Fibroblast of lung (primary cell): ENCODE data around the gene FRMD4A. TPM values are rescaled to one million over a fixed set of nuclear protein-coding genes. Genes with fewer than 3 reads are reported as not detected.
A peak's percentile ranks its signal among the peaks of the same experiment; 100 is the strongest.

Experiments
- DNase-seq, 2 donors: peaks; one replicate each; pipeline versions ENCODE4 v3.0.0 to v3.0.0-alpha.2; 2010; ENCODE audit warnings: low read depth in 2 of 2
- H2AFZ ChIP-seq: 2 replicates; pipeline ENCODE4 v1.5.1; 2012; ENCODE audit warnings: low read length, control low read depth, inconsistent platforms
- H3K27ac ChIP-seq: 2 replicates; pipeline ENCODE4 v1.5.1; 2011; ENCODE audit warnings: low read length, control low read depth; ENCODE audit not compliant: insufficient read depth
- H3K27me3 ChIP-seq: 2 replicates; pipeline ENCODE4 v1.5.1; 2011; ENCODE audit warnings: mild to moderate bottlenecking, low read length; ENCODE audit not compliant: control insufficient read depth, insufficient read depth
- H3K36me3 ChIP-seq: 2 replicates; pipeline ENCODE4 v1.5.1; 2011; ENCODE audit warnings: low read length; ENCODE audit not compliant: control insufficient read depth, insufficient read depth
- H3K4me1 ChIP-seq: 2 replicates; pipeline ENCODE4 v1.5.1; 2011; ENCODE audit warnings: low read length; ENCODE audit not compliant: control insufficient read depth, insufficient read depth; ENCODE audit errors: extremely low read depth
- H3K4me2 ChIP-seq: 2 replicates; pipeline ENCODE4 v1.5.1; 2011; ENCODE audit warnings: low read length, control low read depth; ENCODE audit not compliant: insufficient read depth; ENCODE audit errors: extremely low read depth
- H3K4me3 ChIP-seq, 4 experiments: fragments of 200-600 bp in 1 of 4; sonication (generic) in 1 of 4; replicated peaks in 1 of 4; 2 replicates each; pipeline ENCODE4 v1.5.1; 2011 to 2016; ENCODE audit warnings: low read length in 4 of 4, low read depth in 3 of 4, mild to moderate bottlenecking in 3 of 4, control low read depth in 2 of 4, inconsistent platforms in 1 of 4, mixed read lengths in 1 of 4; ENCODE audit not compliant: insufficient read depth in 1 of 4; ENCODE audit errors: control extremely low read depth in 1 of 4
- H3K79me2 ChIP-seq: 2 replicates; pipeline ENCODE4 v1.5.1; 2012; ENCODE audit warnings: mild to moderate bottlenecking, low read length, inconsistent platforms; ENCODE audit not compliant: control insufficient read depth, insufficient read depth
- H3K9ac ChIP-seq: 2 replicates; pipeline ENCODE4 v1.5.1; 2011; ENCODE audit warnings: mild to moderate bottlenecking, low read length, control low read depth; ENCODE audit not compliant: insufficient read depth
- H3K9me3 ChIP-seq: 2 replicates; pipeline ENCODE4 v1.5.1; 2012; ENCODE audit warnings: low read depth, low read length; ENCODE audit not compliant: control insufficient read depth, insufficient read depth
- H4K20me1 ChIP-seq: 2 replicates; pipeline ENCODE4 v1.5.1; 2011; ENCODE audit warnings: low read length; ENCODE audit not compliant: control insufficient read depth, insufficient read depth; ENCODE audit errors: extremely low read depth
- CTCF ChIP-seq, 2 donors: IDR thresholded peaks in 1 of 2; conservative IDR thresholded peaks in 1 of 2; 1 replicate in 1 of 2; 2 replicates in 1 of 2; pipeline ENCODE4 v1.5.1; 2011 to 2012; ENCODE audit warnings: low read length in 2 of 2, control low read depth in 1 of 2, inconsistent platforms in 1 of 2, low read depth in 1 of 2, mild to moderate bottlenecking in 1 of 2
- EZH2 ChIP-seq: IDR thresholded peaks from 2 replicates; pipeline ENCODE4 v1.5.1; 2012; ENCODE audit warnings: low read length, control low read depth, mild to moderate bottlenecking; ENCODE audit errors: missing control alignments
- polyA plus RNA-seq, 2 donors: library from polyadenylated mRNA; depleted of rRNA in 1 of 2; stranded (reverse) in 1 of 2; unstranded in 1 of 2; fragments of >200 nt; gene quantifications; 2 replicates each; pipeline ENCODE4 v1.2.1, GENCODE V29; 2011 to 2012; ENCODE audit warnings: missing spikeins in 1 of 2
- total RNA-seq: library from RNA; depleted of rRNA; stranded (reverse); fragments of >200 nt; gene quantifications from 2 replicates; pipeline ENCODE4 v1.2.1, GENCODE V29; 2014

Gene FRMD4A
- total and polyA plus RNA-seq, 2 donors (not counting 1 experiment from before 2014, with no cell fraction given) = 26.9 to 63.6 TPM

DNA sequence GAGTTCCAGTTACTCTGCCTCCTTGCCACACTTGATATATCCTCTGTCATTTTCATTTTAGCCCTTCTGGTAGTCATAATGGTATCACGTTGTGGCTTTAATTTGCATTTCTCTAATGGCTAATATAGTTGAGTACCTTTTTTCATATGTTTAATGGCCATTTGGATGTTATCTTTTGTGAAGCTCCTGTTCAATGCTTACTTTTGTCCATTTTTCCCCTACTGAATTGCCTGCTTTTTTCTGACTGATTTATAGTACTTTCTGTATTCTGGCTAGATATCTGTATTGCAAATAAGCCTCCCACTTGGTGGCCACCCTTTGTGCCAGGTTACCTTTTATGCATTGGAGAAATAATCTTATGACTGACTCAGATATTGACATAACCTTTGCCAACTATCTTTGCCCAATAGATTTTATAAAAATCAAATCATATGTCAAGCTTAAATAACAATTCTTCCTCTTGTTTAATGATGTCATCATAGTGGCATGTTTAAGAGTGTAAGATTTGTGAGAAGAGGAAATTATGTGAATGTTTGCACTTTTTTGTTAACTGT lies 693.3 kb downstream of the FRMD4A start:
- H3K9me3 ChIP-seq = no peaks in the 10 kb centered on the region
- H2AFZ ChIP-seq = no peak overlapping the region
- no peak overlapping the region for H3K4me2 ChIP-seq
- H3K9ac ChIP-seq = no peak overlapping the region
- TF ChIP-seq CTCF (conservative IDR thresholded peaks at IDR 0.05 in 1 of 2, IDR thresholded peaks at IDR 0.05 in 1 of 2; ENCODE audit: low read depth in 1 of 2, low read length in 2 of 2) = no peak
- TF ChIP-seq EZH2 = no peak
- no peak overlapping the region for H3K27ac ChIP-seq
- H3K79me2 ChIP-seq = no peaks in the 10 kb centered on the region
- H4K20me1 ChIP-seq = no peaks in the 10 kb centered on the region
- peak; percentile 21 to 41 for DNase-seq
- H3K27me3 ChIP-seq = no peaks in the 10 kb centered on the region
- no peaks in the 10 kb centered on the region for H3K36me3 ChIP-seq
- peaks cover 8% of the 10 kb centered on the region for H3K4me1 ChIP-seq
- H3K4me3 ChIP-seq = no peak overlapping the region

GRCh38 chr10:13636776-13637175 lies 693.9 kb downstream of the FRMD4A start:
- Histone ChIP-seq H4K20me1 (no peaks in the 10 kb centered on the region), H3K4me2 (no peak overlapping the region), H3K4me3 (no peak overlapping the region), H3K79me2 (no peaks in the 10 kb centered on the region), H3K4me1 (peaks cover 8% of the 10 kb centered on the region), H2AFZ (no peak overlapping the region), H3K9ac (no peak overlapping the region), H3K36me3 (no peaks in the 10 kb centered on the region), H3K27ac (no peak overlapping the region), H3K27me3 (no peaks in the 10 kb centered on the region), H3K9me3 (no peaks in the 10 kb centered on the region)
- no peak for TF ChIP-seq EZH2
- TF ChIP-seq CTCF (conservative IDR thresholded peaks at IDR 0.05 in 1 of 2, IDR thresholded peaks at IDR 0.05 in 1 of 2; ENCODE audit: low read depth in 1 of 2, low read length in 2 of 2) = no peak
- DNase-seq = peak; percentile 43 to 59

GRCh38 chr10:13634207-13634606 lies 696.5 kb downstream of the FRMD4A start:
- Histone ChIP-seq H3K4me1 (peaks cover 8% of the 10 kb centered on the region), H2AFZ (no peak overlapping the region), H3K4me2 (no peak overlapping the region), H4K20me1 (no peaks in the 10 kb centered on the region), H3K79me2 (no peaks in the 10 kb centered on the region), H3K9ac (no peak overlapping the region), H3K36me3 (peaks cover 2% of the 10 kb centered on the region), H3K9me3 (no peaks in the 10 kb centered on the region), H3K27me3 (no peaks in the 10 kb centered on the region), H3K27ac (peak overlapping the region; percentile 56), H3K4me3 (no peak overlapping the region)
- no peak for TF ChIP-seq EZH2
- DNase-seq = no peak
